ENCODE measurements around the gene MTFMT. TPM values are rescaled to one million over a fixed set of nuclear protein-coding genes. Genes with fewer than 3 reads are reported as not detected.

Gene MTFMT
- total and polyA plus RNA-seq, 2 of the 4 experiments (the other 2 are of a cell fraction): 8.9 to 21.3 TPM

- peaks cover 7% of the 10 kb centered on the region for H3K9me1 ChIP-seq (ENCODE audit: insufficient read depth, low read length)
- peak within 1 kb of the TSS; percentile 73 for H4K5ac ChIP-seq (ENCODE audit: low read depth, low read length)
- intact Hi-C loops (cut with micrococcal nuclease) (loop anchor here (5.0 kb wide), 2 partner anchors 132 to 147 kb away; partner anchors contain the start of gene PLEKHO2), dilution Hi-C loops (cut with HindIII; ENCODE audit: low sequenced_read_pairs, unreplicated experiment) (no loop called here), in situ Hi-C loops (cut with MboI; ENCODE audit: low sequenced_read_pairs) (no loop called here)
- H3K4ac ChIP-seq (ENCODE audit: low read depth, low read length): peak within 1 kb of the TSS; percentile 89
- peak within 1 kb of the TSS; percentile 97 for H2AFZ ChIP-seq (replicated peaks; ENCODE audit: low read length, poor library complexity)
- no peaks in the 10 kb centered on the region for H3K9me3 ChIP-seq (ENCODE audit: control insufficient read depth, insufficient read depth, low read length)
- peak; percentile 93 for ATAC-seq (ENCODE audit: low read depth)
- H3K9ac ChIP-seq (ENCODE audit: low read depth, low read length): peak within 1 kb of the TSS; percentile 77
- no peaks in the 10 kb centered on the region for H3K27me3 ChIP-seq (ENCODE audit: control insufficient read depth, insufficient read depth, low read length)
- peak within 1 kb of the TSS; percentile 89 for H2BK5ac ChIP-seq (ENCODE audit: low read depth, low read length, poor library complexity, severe bottlenecking)
- H3K4me1 ChIP-seq (ENCODE audit: control insufficient read depth, insufficient read depth, low read length): peaks cover 5% of the 10 kb centered on the region
- H3K79me1 ChIP-seq (ENCODE audit: low read depth in 1 of 2, low read length in 2 of 2): peaks cover 3 to 43% of the 10 kb centered on the region in 2 experiments; a peak in 3 of 4 replicates
- H4K8ac ChIP-seq (ENCODE audit: low read depth in 2 of 2, low read length in 2 of 2): peak within 1 kb of the TSS; percentile 61 to 96
- 0% methylated on average over 21 of the region's 75 CpGs; no CpG with 5 or more reads in 1 of the 2 experiments for WGBS, 2 experiments (ENCODE audit: extremely low coverage in 2 of 2, insufficient read length in 1 of 2)
- H3K27ac ChIP-seq (ENCODE audit: insufficient read depth, low read length): peak within 1 kb of the TSS; percentile 90
- peak within 1 kb of the TSS; percentile 70 for H3K18ac ChIP-seq (ENCODE audit: low read depth, low read length)
- H3K4me3 ChIP-seq (ENCODE audit: insufficient read depth, low read depth, low read length): peak within 1 kb of the TSS; percentile 89
- ChIA-PET CTCF (no interaction called here), POLR2A (ENCODE audit: unreplicated experiment) (interaction anchor here (0.7 kb wide), 3 partner anchors 74 to 245 kb away, joined by 4 to 13 read pairs (median 5); no protein-coding TSS in a partner anchor)
- peak within 1 kb of the TSS; percentile 59; the same call in 1 of the 3 replicates for H2BK15ac ChIP-seq (ENCODE audit: low read depth, low read length)
- peak within 1 kb of the TSS; percentile 19; the same call in 1 of the 2 replicates for H2BK20ac ChIP-seq (ENCODE audit: low read depth, low read length)
- peak within 1 kb of the TSS; percentile 33 for H2BK120ac ChIP-seq (ENCODE audit: low read depth, low read length)
- peak within 1 kb of the TSS; percentile 92 for H3K4me2 ChIP-seq (ENCODE audit: low read depth, low read length)
- H3K56ac ChIP-seq (ENCODE audit: extremely low read depth, insufficient read depth, low read length): peak within 1 kb of the TSS; percentile 73
- H3K23ac ChIP-seq (ENCODE audit: low read depth, low read length): peak within 1 kb of the TSS; percentile 88
- H4K20me1 ChIP-seq (ENCODE audit: insufficient read depth, low read length): no peaks in the 10 kb centered on the region; the same call in none of the 2 replicates
- no peaks in the 10 kb centered on the region for H3K36me3 ChIP-seq (ENCODE audit: control insufficient read depth, insufficient read depth, low read length)
- H3K14ac ChIP-seq (replicated peaks; ENCODE audit: low read depth, low read length): peak within 1 kb of the TSS; percentile 89
- H2AK9ac ChIP-seq (replicated peaks; ENCODE audit: low read depth, low read length, poor library complexity): peak within 1 kb of the TSS; percentile 96
- BruUV-seq (replicated peaks): no TSS peak
- peak; percentile 91 for DNase-seq
- H2AK5ac ChIP-seq (ENCODE audit: low read depth, low read length): peak within 1 kb of the TSS; percentile 97
- peak within 1 kb of the TSS; percentile 72 for H4K91ac ChIP-seq (ENCODE audit: insufficient read depth, low read depth, low read length)
- peak; percentile 99 for TF ChIP-seq USF2 (IDR thresholded peaks at IDR 0.05; ENCODE audit: low read depth, low read length)
- TF ChIP-seq FOS (IDR thresholded peaks at IDR 0.05; ENCODE audit: low read depth, low read length): peak; percentile 47; the same call in 1 of the 2 replicates
- TF ChIP-seq CEBPB (IDR thresholded peaks at IDR 0.05; ENCODE audit: low read depth, low read length): no peak
- no peak for TF ChIP-seq NFE2L2 (IDR thresholded peaks at IDR 0.05; ENCODE audit: low read depth, low read length)
- TF ChIP-seq CTCF (conservative IDR thresholded peaks at IDR 0.05; ENCODE audit: low read depth, low read length): no peak
- no peak for TF ChIP-seq SMC3 (IDR thresholded peaks at IDR 0.05; ENCODE audit: low read depth, low read length)
- TF ChIP-seq RFX5 (IDR thresholded peaks at IDR 0.05; ENCODE audit: low read depth, low read length): no peak
- peak; percentile 63; the same call in 1 of the 2 replicates for TF ChIP-seq CHD1 (IDR thresholded peaks at IDR 0.05; ENCODE audit: low read depth, low read length)
- TF ChIP-seq RAD21 (IDR thresholded peaks at IDR 0.05; ENCODE audit: low read length): peak; percentile 5; the same call in 1 of the 2 replicates
- no peak for TF ChIP-seq RCOR1 (IDR thresholded peaks at IDR 0.05; ENCODE audit: insufficient replicate concordance, low read length)
- no peak for TF ChIP-seq ELK1 (IDR thresholded peaks at IDR 0.05; ENCODE audit: borderline replicate concordance, low read depth, low read length)
- TF ChIP-seq MXI1 (IDR thresholded peaks at IDR 0.05; ENCODE audit: borderline replicate concordance, low read depth, low read length): peak; percentile 60
- TF ChIP-seq BHLHE40 (IDR thresholded peaks at IDR 0.05; ENCODE audit: low read depth, low read length): peak; percentile 95
- peak; percentile 90 for TF ChIP-seq POLR2A (IDR thresholded peaks at IDR 0.05; ENCODE audit: low read depth, low read length)
These were observed 39.8 kb downstream of the MTFMT start, which contains the start of gene SPG21 for GRCh38 chr15:64989416-64990167. Gene SPG21, minus strand, starts transcription at chr15:64989914. Its CDS starts 6,345 bp downstream, at chr15:64983569.

Data from IMR-90 (cell line).